GM12878 (cell line): ENCODE measurements around the gene EIF1AX. TPM values are rescaled to one million over a fixed set of nuclear protein-coding genes. Genes with fewer than 3 reads are reported as not detected.

ENCODE experiments used
- ATAC-seq: fragments of 200-7000 bp; cut with Tn5 transposase; 3 replicates; pipeline ENCODE4 v1.9.1; 2020; ENCODE audit warnings: mild to moderate bottlenecking, moderate library complexity
- BruUV-seq: library from RNA; stranded (reverse); fragments of 400-500 nt; replicated peaks from 2 replicates; lab custom pipeline; 2021; lab: Mats Ljungman, UMichigan
- CTCF ChIA-PET: fragments of 300-600 bp; sonication (Branson Sonifier 250); formaldehyde crosslinking; extraction: SDS; loops from one replicate; lab custom pipeline; 2021; ENCODE audit warnings: inconsistent platforms; lab: Yijun Ruan, JAX
- POLR2A ChIA-PET: fragments of 350-600 bp; formaldehyde crosslinking; extraction: SDS; loops from one replicate; lab custom pipeline; 2021; ENCODE audit warnings: inconsistent platforms; lab: Charles Lee
- RAD21 ChIA-PET: fragments of 300-600 bp; sonication (Branson Sonifier 250); formaldehyde crosslinking; loops from one replicate; lab custom pipeline; 2023; ENCODE audit warnings: antibody characterized with exemption; ENCODE audit not compliant: unreplicated experiment; lab: Charles Lee
- SMC1A ChIA-PET: fragments of 300-600 bp; sonication (Branson Sonifier 250); formaldehyde crosslinking; loops from one replicate; lab custom pipeline; 2023; ENCODE audit not compliant: unreplicated experiment, uncharacterized antibody; lab: Charles Lee
- DNase-seq: peaks from one replicate; pipeline ENCODE4 v3.0.0-alpha.2; 2011; ENCODE audit warnings: low read depth, low spot score
- FAIRE-seq: peaks from 3 replicates; lab custom pipeline; 2011; peaks lifted over from hg19 to GRCh38; lab: Jason Lieb, UNC
- H2AFZ ChIP-seq: 2 replicates; pipeline ENCODE4 v1.6.0; 2011; ENCODE audit warnings: low read depth, low read length, control low read depth; ENCODE audit not compliant: control insufficient read depth
- H3K27ac ChIP-seq: 2 replicates; pipeline ENCODE4 v1.5.1; 2011; ENCODE audit warnings: control low read depth; ENCODE audit not compliant: control insufficient read depth, insufficient read depth
- H3K27me3 ChIP-seq, 2 experiments: replicated peaks in 1 of 2; 2 replicates each; pipeline versions ENCODE4 v1.6.0 to v1.6.1; 2011; ENCODE audit warnings: low read length in 1 of 2; ENCODE audit not compliant: control insufficient read depth in 2 of 2, insufficient read depth in 2 of 2
- H3K36me3 ChIP-seq, 2 experiments: 2 replicates each; pipeline ENCODE4 v1.5.1; 2011; ENCODE audit warnings: low read length in 1 of 2; ENCODE audit not compliant: control insufficient read depth in 2 of 2, insufficient read depth in 2 of 2
- H3K4me1 ChIP-seq: 2 replicates; pipeline ENCODE4 v1.6.1; 2011; ENCODE audit warnings: mild to moderate bottlenecking, low read length, moderate library complexity, mixed read lengths; ENCODE audit not compliant: control insufficient read depth, insufficient read depth
- H3K4me2 ChIP-seq: 2 replicates; pipeline ENCODE4 v1.6.0; 2011; ENCODE audit warnings: control low read depth; ENCODE audit not compliant: control insufficient read depth, insufficient read depth
- H3K4me3 ChIP-seq: fragments of 200-600 bp; sonication (generic); 2 replicates; pipeline ENCODE4 v1.5.1; 2016
- H3K79me2 ChIP-seq: 2 replicates; pipeline ENCODE4 v1.6.0; 2011; ENCODE audit warnings: low read length; ENCODE audit not compliant: control insufficient read depth, insufficient read depth
- H3K9ac ChIP-seq: 2 replicates; pipeline ENCODE4 v1.8.0; 2011; ENCODE audit warnings: low read length, control low read depth, mixed read lengths; ENCODE audit not compliant: control insufficient read depth, insufficient read depth
- H3K9me3 ChIP-seq: replicated peaks from 3 replicates; pipeline ENCODE4 v1.5.1; 2011; ENCODE audit warnings: mild to moderate bottlenecking, low read length; ENCODE audit not compliant: control insufficient read depth, insufficient read depth
- H4K20me1 ChIP-seq: 2 replicates; pipeline ENCODE4 v1.6.0; 2011; ENCODE audit not compliant: control insufficient read depth, insufficient read depth
- FOXK2 ChIP-seq: fragments of 450-650 bp; IDR thresholded peaks from 2 replicates; pipeline ENCODE4 v1.6.1; 2017; ENCODE audit warnings: mild to moderate bottlenecking, moderate library complexity
- HDAC2 ChIP-seq: fragments of 200-600 bp; sonication (generic); IDR thresholded peaks from 2 replicates; pipeline ENCODE4 v1.6.1; 2017
- HDAC6 ChIP-seq: fragments of 200-600 bp; sonication (generic); IDR thresholded peaks from one replicate; pipeline ENCODE4 v1.8.0; 2017; ENCODE audit warnings: antibody characterized with exemption; ENCODE audit not compliant: unreplicated experiment
- HSF1 ChIP-seq: fragments of 150-350 bp; IDR thresholded peaks from 2 replicates; pipeline ENCODE4 v1.6.1; 2014; ENCODE audit warnings: mild to moderate bottlenecking, low read depth, low read length
- KAT2A ChIP-seq: conservative IDR thresholded peaks from 2 replicates; pipeline ENCODE4 v1.6.1; 2011; ENCODE audit warnings: low read depth, low read length; ENCODE audit not compliant: control insufficient read depth
- MTA2 ChIP-seq: fragments of 450-650 bp; IDR thresholded peaks from 2 replicates; pipeline ENCODE4 v1.6.1; 2016; ENCODE audit warnings: low read depth, mild to moderate bottlenecking, moderate library complexity
- NBN ChIP-seq: fragments of 450-650 bp; IDR thresholded peaks from 2 replicates; pipeline ENCODE4 v1.6.1; 2016
- NKRF ChIP-seq: fragments of 450-650 bp; conservative IDR thresholded peaks from 2 replicates; pipeline ENCODE4 v1.6.1; 2017; ENCODE audit warnings: mild to moderate bottlenecking, moderate library complexity
- PBX3 ChIP-seq: IDR thresholded peaks from 2 replicates; pipeline ENCODE4 v1.6.1; 2011; ENCODE audit warnings: mild to moderate bottlenecking, low read depth, low read length, moderate library complexity; ENCODE audit not compliant: insufficient replicate concordance
- RCOR1 ChIP-seq: conservative IDR thresholded peaks from 2 replicates; pipeline ENCODE4 v1.6.1; 2012; ENCODE audit warnings: low read depth, low read length, improper control_type of control experiment
- RELA ChIP-seq: fragments of 450-650 bp; IDR thresholded peaks from 2 replicates; pipeline ENCODE4 v1.8.0; 2014; ENCODE audit warnings: borderline replicate concordance; ENCODE audit not compliant: partially characterized antibody
- SIN3A ChIP-seq: IDR thresholded peaks from 2 replicates; pipeline ENCODE4 v1.6.1; 2012; ENCODE audit warnings: low read depth, low read length, improper control_type of control experiment
- SREBF2 ChIP-seq: IDR thresholded peaks from 2 replicates; pipeline ENCODE4 v1.6.1; 2012; ENCODE audit warnings: mild to moderate bottlenecking, low read length
- STAT3 ChIP-seq: IDR thresholded peaks from 2 replicates; pipeline ENCODE4 v1.6.1; 2011; ENCODE audit warnings: low read depth, low read length, improper control_type of control experiment
- ZBTB4 ChIP-seq: fragments of 450-650 bp; formaldehyde crosslinking; IDR thresholded peaks from 2 replicates; pipeline ENCODE4 v1.4.0; 2022; ENCODE audit warnings: mild to moderate bottlenecking, moderate library complexity
- ZNF207 ChIP-seq: fragments of 450-650 bp; IDR thresholded peaks from 2 replicates; pipeline ENCODE4 v1.6.1; 2014; ENCODE audit warnings: antibody characterized with exemption, mild to moderate bottlenecking, borderline replicate concordance
- ZNF274 ChIP-seq: IDR thresholded peaks from one replicate; pipeline ENCODE4 v1.8.0; 2011; ENCODE audit not compliant: insufficient read length, insufficient read depth
- WGBS: methylation state at CpG from one replicate; pipeline ENCODE4 v1.1.6; 2016; ENCODE audit warnings: low lambda C conversion rate; ENCODE audit not compliant: insufficient replicate concordance, insufficient coverage; ENCODE audit errors: missing lambda C conversion rate; 5-methylcytosine and 5-hydroxymethylcytosine counted together
- in situ Hi-C: fragments of 300-500 bp; cut with MboI; formaldehyde crosslinking; loops from 9 replicates; pipeline ENCODE4 v1.14.3; 2018; ENCODE audit warnings: mixed read lengths
- intact Hi-C: fragments of 100-400 bp; cut with micrococcal nuclease; formaldehyde crosslinking; loops from one replicate; pipeline ENCODE4 v1.14.2; 2022; ENCODE audit not compliant: unreplicated experiment
- polyA plus RNA-seq, 11 experiments: library from polyadenylated mRNA; depleted of rRNA in 4 of 11; unstranded in 6 of 11; stranded (reverse) in 5 of 11; fragments of >200 nt; fragmentation: Nextera tagmentation in 4 of 11; fragmentation: Illumina TruSeq in 1 of 11; extraction: Ambion mirVana in 4 of 11; extraction: Trizol in 1 of 11; gene quantifications; 1 replicate in 1 of 11; 2 replicates in 10 of 11; pipeline versions ENCODE4 v1.2.1 to v1.2.3, GENCODE V29; 2011 to 2016; ENCODE audit warnings: inconsistent platforms in 2 of 11, missing spikeins in 2 of 11, low read depth in 1 of 11
- total RNA-seq, 4 experiments: library from RNA; depleted of rRNA in 3 of 4; stranded (reverse); fragments of >200 nt in 3 of 4; fragmentation: Illumina TruSeq in 1 of 4; extraction: Trizol in 1 of 4; gene quantifications; 2 replicates each; pipeline versions ENCODE4 v1.2.1 to v1.2.3, GENCODE V29; 2013 to 2021

The EIF1AX gene
- total and polyA plus RNA-seq, 10 of the 15 experiments (the other 5 are each of a cell fraction or from before 2014, with no cell fraction given) = 51.2 to 251 (median 86.6) TPM

GRCh38 chrX:20143561-20143960 lies 1.9 kb upstream of the EIF1AX start (continued):
- TF ChIP-seq HSF1 = no peak
- TF ChIP-seq HDAC2 = no peak
- no peak for TF ChIP-seq SIN3A
- TF ChIP-seq RCOR1 = no peak
- TF ChIP-seq ZBTB4 (CRISPR knock-in tag) = no peak

GRCh38 chrX:20143111-20143510 lies 1.5 kb upstream of the EIF1AX start:
- intact Hi-C loops (no loop called here), in situ Hi-C loops (no loop called here)
- FAIRE-seq = no peak
- no peak for DNase-seq
- no TSS peak for BruUV-seq
- Histone ChIP-seq H3K27ac (no peak overlapping the region), H3K4me1 (peaks cover 8% of the 10 kb centered on the region; the same call in 1 of the 2 replicates), H3K4me3 (no peak overlapping the region), H3K4me2 (no peak overlapping the region; the same call in 1 of the 2 replicates), H2AFZ (no peak overlapping the region), H3K9ac (no peak overlapping the region), H3K27me3 (no peaks in the 10 kb centered on the region), H3K79me2 (peaks cover 32% of the 10 kb centered on the region), H3K36me3 (no peaks in the 10 kb centered on the region), H3K9me3 (no peaks in the 10 kb centered on the region), H4K20me1 (no peaks in the 10 kb centered on the region)
- TF ChIP-seq FOXK2 (no peak), HDAC6 (no peak), STAT3 (no peak), ZNF274 (no peak), PBX3 (no peak), NKRF (no peak), ZNF207 (no peak), MTA2 (no peak), RELA (no peak), KAT2A (no peak), NBN (no peak), SREBF2 (no peak)
- no peak for ATAC-seq
- POLR2A ChIA-PET = no interaction called here
- CTCF ChIA-PET = no interaction called here
- RAD21 ChIA-PET = no interaction called here
- SMC1A ChIA-PET = no interaction called here
- WGBS = 84% methylated on average over 6 of the region's 6 CpGs
